Neural progenitor cell (in vitro differentiated cells): ENCODE measurements around the gene CHMP6.

Source experiments
- CTCF ChIP-seq: fragments of 200-600 bp; sonication (generic); IDR thresholded peaks from 2 replicates; pipeline ENCODE4 v1.5.1; 2017; ENCODE audit warnings: antibody characterized with exemption, mild to moderate bottlenecking
- EZH2 ChIP-seq: fragments of 200-600 bp; sonication (generic); IDR thresholded peaks from 2 replicates; pipeline ENCODE4 v1.6.1; 2017; ENCODE audit warnings: antibody characterized with exemption, mild to moderate bottlenecking, moderate library complexity
- EZH2phosphoT487 ChIP-seq: fragments of 200-600 bp; sonication (generic); IDR thresholded peaks from 2 replicates; pipeline ENCODE4 v1.6.1; 2017; ENCODE audit warnings: antibody characterized with exemption

DNA sequence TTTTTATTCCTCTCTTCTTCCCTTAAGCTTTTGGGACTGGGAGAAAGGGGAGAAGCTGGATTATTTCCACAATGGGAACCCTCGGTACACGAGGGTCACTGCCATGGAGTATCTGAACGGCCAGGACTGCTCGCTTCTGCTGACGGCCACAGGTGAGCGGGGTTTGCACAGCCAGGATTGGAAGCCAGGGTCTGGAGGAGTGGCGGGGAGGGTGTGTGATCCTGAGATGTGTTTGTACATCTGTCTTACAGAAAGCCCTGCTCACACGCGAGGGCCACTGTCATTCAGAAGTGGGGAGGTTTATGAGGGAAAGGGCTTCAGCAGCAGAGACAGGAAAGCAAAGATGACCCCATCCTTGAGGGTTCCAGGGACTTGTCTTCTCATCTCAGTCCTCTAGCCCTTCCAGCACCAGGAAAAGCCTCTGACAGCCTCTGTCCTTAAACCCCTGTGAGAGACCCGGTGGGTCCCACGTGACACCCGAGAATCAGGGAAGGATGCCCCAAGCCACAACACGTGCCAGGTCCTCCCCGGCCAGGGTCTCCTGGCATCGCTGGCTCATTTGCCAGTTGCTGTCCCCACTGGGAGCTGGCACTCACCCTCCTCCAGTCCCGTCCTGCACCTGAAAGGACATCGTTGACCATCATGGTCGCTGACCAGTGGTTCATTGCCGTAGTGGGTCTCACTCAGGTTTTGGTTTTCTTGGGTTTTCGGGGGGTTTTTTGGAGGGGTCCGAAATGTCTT is 44.3 kb upstream of the CHMP6 start:
- no peak for TF ChIP-seq CTCF
- no peak for TF ChIP-seq EZH2phosphoT487
- TF ChIP-seq EZH2 = no peak
